ENCODE measurements around the gene DIPK2A. TPM values are rescaled to one million over a fixed set of nuclear protein-coding genes. Genes with fewer than 3 reads are reported as not detected.

The DIPK2A gene
- total and polyA plus RNA-seq, 10 donors = 6.2 to 41.8 (median 23.1) TPM

GRCh38 chr3:143957453-143957852 is 14.2 kb upstream of the DIPK2A start:
- Histone ChIP-seq H3K4me1 (peaks cover 0 to 5% (median 0%) of the 10 kb centered on the region in 6 donors), H3K9me3 (peaks cover 0 to 23% (median 13%) of the 10 kb centered on the region in 8 donors), H3K4me3 (no peak overlapping the region), H3K36me3 (no peaks in the 10 kb centered on the region), H3K27me3 (replicated peaks in 1 of 7) (no peaks in the 10 kb centered on the region), H3K27ac (no peak overlapping the region)
- no peak for DNase-seq
- intact Hi-C loops (cut with DNase I; ENCODE audit: low total_unique reads) = no loop called here
- TF ChIP-seq CTCF (IDR thresholded peaks at IDR 0.05 in 8 of 11, conservative IDR thresholded peaks at IDR 0.05 in 3 of 11) = no peak
- no peak for TF ChIP-seq POLR2AphosphoS5 (IDR thresholded peaks at IDR 0.05)
- no peak for TF ChIP-seq POLR2A (IDR thresholded peaks at IDR 0.05)

- DNase-seq = no peak
- no peak overlapping the region for H3K27ac ChIP-seq
- peaks cover 0 to 23% (median 13%) of the 10 kb centered on the region in 8 donors for H3K9me3 ChIP-seq
- H3K36me3 ChIP-seq = no peaks in the 10 kb centered on the region
- peaks cover 0 to 5% (median 0%) of the 10 kb centered on the region in 6 donors for H3K4me1 ChIP-seq
- H3K27me3 ChIP-seq (replicated peaks in 1 of 7) = no peaks in the 10 kb centered on the region
- intact Hi-C loops (cut with DNase I; ENCODE audit: low total_unique reads) = no loop called here
- no peak overlapping the region for H3K4me3 ChIP-seq
- no peak for TF ChIP-seq CTCF (IDR thresholded peaks at IDR 0.05 in 8 of 11, conservative IDR thresholded peaks at IDR 0.05 in 3 of 11)
- no peak for TF ChIP-seq POLR2A (IDR thresholded peaks at IDR 0.05)
- no peak for TF ChIP-seq POLR2AphosphoS5 (IDR thresholded peaks at IDR 0.05)
Observed at GRCh38 chr3:143958966-143959365, 12.7 kb upstream of the DIPK2A start.

- Histone ChIP-seq H3K4me1 (peaks cover 0 to 5% (median 0%) of the 10 kb centered on the region in 6 donors), H3K4me3 (no peak overlapping the region), H3K36me3 (no peaks in the 10 kb centered on the region), H3K27ac (no peak overlapping the region), H3K9me3 (peaks cover 0 to 23% (median 13%) of the 10 kb centered on the region in 8 donors), H3K27me3 (replicated peaks in 1 of 7) (no peaks in the 10 kb centered on the region)
- intact Hi-C loops (cut with DNase I; ENCODE audit: low total_unique reads) = no loop called here
- TF ChIP-seq POLR2AphosphoS5 (IDR thresholded peaks at IDR 0.05) (no peak), CTCF (IDR thresholded peaks at IDR 0.05 in 8 of 11, conservative IDR thresholded peaks at IDR 0.05 in 3 of 11) (no peak), POLR2A (IDR thresholded peaks at IDR 0.05) (no peak)
- 90 to 100% (median 97%) methylated on average over 1 of the region's 1 CpG for WGBS, 5 donors
- no peak for DNase-seq
Observed at GRCh38 chr3:143961342-143961741, 10.3 kb upstream of the DIPK2A start.

GRCh38 chr3:143963946-143964345 is 7.7 kb upstream of the DIPK2A start:
- Histone ChIP-seq H3K9me3 (peaks cover 0 to 14% (median 10%) of the 10 kb centered on the region in 8 donors), H3K27ac (no peak overlapping the region), H3K36me3 (no peaks in the 10 kb centered on the region), H3K27me3 (replicated peaks in 1 of 7) (no peaks in the 10 kb centered on the region), H3K4me3 (no peak overlapping the region), H3K4me1 (no peaks in the 10 kb centered on the region)
- intact Hi-C loops (cut with DNase I; ENCODE audit: low total_unique reads) = no loop called here
- DNase-seq = peak; percentile 56
- TF ChIP-seq POLR2A (IDR thresholded peaks at IDR 0.05) = no peak
- no peak for TF ChIP-seq POLR2AphosphoS5 (IDR thresholded peaks at IDR 0.05)
- TF ChIP-seq CTCF (IDR thresholded peaks at IDR 0.05 in 8 of 11, conservative IDR thresholded peaks at IDR 0.05 in 3 of 11) = no peak
- 71 to 91% (median 78%) methylated on average over 6 of the region's 6 CpGs for WGBS, 5 donors
